ENCODE measurements around the gene USP49.

Gene USP49

DNA sequence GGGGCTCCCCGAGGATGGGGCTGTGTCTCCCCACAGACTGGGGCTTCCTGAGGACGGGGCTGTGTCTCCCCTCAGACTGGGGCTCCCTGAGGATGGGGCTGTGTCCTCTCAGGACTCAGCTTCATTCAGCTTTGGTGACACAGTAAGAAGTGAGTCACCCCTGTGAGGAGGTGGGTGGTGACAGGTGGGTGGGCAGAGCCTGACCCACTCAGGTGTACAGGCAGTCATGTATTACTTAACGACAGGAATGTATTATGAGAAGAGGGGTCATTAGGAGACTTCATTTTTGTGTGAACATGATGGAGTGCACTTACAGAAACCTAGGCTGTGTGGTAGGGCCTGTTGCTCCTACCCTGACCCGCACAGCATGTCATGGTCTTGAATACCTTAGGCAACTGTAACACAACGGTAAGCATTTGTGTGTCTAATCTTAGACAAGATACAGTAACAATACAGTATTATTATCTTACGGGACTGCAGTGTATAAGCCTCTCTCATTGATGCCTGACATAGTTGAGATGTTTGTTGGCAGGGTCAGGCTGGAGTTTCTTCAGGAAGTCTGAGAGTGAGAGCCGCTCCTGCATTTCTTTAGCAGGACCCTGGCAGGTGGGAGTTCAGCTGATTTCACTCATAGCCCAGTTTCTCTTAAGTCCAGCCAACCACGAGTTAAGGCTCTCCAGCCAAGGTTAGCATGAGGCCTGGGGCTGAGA lies 137.1 kb downstream of the USP49 start:
- TF ChIP-seq, protein P1, sequence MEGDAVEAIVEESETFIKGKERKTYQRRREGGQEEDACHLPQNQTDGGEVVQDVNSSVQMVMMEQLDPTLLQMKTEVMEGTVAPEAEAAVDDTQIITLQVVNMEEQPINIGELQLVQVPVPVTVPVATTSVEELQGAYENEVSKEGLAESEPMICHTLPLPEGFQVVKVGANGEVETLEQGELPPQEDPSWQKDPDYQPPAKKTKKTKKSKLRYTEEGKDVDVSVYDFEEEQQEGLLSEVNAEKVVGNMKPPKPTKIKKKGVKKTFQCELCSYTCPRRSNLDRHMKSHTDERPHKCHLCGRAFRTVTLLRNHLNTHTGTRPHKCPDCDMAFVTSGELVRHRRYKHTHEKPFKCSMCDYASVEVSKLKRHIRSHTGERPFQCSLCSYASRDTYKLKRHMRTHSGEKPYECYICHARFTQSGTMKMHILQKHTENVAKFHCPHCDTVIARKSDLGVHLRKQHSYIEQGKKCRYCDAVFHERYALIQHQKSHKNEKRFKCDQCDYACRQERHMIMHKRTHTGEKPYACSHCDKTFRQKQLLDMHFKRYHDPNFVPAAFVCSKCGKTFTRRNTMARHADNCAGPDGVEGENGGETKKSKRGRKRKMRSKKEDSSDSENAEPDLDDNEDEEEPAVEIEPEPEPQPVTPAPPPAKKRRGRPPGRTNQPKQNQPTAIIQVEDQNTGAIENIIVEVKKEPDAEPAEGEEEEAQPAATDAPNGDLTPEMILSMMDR (IDR thresholded peaks at IDR 0.05) = no peak
- no peak overlapping the region for H3K4me3 ChIP-seq
- H3K27ac ChIP-seq = no peak overlapping the region
- no peak for DNase-seq (ENCODE audit: low spot score)

GRCh38 chr6:41757271-41757670 lies 137.9 kb downstream of the USP49 start:
- Histone ChIP-seq H3K4me3 (no peak overlapping the region), H3K27ac (no peak overlapping the region)
- DNase-seq (ENCODE audit: low spot score) = no peak
- TF ChIP-seq, protein P1 (IDR thresholded peaks at IDR 0.05) = no peak

DNA sequence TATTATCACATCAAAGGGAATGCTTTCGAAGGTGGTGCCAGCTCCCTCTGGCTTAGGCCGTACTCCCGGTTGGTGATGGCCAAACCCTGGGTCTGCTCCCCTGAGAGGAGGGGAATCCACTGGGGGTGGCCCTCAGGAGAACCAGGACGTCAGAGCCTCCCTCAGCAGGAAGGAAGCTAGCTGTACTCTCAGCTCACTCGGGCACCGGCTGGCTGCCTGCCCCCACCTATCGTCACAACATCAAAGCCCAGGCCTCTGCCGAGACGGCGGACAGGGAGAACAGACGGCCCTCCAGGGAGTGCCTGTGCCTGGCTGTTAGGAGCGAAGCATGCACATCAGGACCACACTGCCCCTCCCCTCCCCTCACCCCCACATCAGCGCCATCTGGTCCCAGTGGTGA lies 138.8 kb downstream of the USP49 start:
- H3K4me3 ChIP-seq = no peak overlapping the region
- no peak for DNase-seq (ENCODE audit: low spot score)
- TF ChIP-seq, protein P1 (IDR thresholded peaks at IDR 0.05) = no peak
- H3K27ac ChIP-seq = no peak overlapping the region

DNA sequence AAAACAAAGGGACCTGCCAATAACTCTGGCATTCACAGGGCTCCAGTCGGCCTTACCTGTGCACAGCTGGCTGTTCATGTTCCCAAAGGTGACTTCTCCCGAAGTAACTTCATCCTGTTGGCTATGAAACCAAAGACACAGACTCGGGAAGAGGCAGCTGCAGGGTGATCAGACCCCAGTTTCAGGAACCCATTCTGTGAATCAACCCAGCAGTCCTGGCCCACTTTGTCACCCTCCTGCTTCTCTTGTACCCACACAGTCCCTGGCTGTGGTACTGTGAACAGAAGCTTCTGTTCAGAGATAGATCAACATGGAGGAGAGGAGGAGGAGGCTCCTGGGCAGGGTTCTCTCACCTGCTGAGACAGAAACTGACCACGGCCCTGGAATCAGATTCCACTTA lies 139.3 kb downstream of the USP49 start:
- Histone ChIP-seq H3K27ac (no peak overlapping the region), H3K4me3 (no peak overlapping the region)
- TF ChIP-seq, protein P1 (IDR thresholded peaks at IDR 0.05) = no peak
- no peak for DNase-seq (ENCODE audit: low spot score)

DNA sequence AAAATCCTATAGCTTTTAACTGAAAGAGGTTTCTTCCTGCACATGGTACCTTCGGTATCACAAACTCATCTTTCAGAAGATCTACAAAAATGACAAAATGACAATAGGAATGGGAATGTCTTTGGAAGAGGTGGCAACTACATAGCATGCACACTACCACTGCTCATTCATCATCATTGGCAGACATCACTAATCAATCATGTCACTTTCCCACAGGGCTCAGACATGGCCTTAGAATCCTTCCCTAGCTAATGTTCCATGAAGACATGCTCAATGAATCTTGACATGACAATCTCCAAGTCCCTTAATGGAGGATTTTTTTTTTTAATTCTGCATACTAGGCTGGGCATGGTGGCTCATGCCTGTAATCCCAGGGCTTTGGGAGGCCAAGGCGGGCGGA lies 144.8 kb downstream of the USP49 start:
- no peak for DNase-seq (ENCODE audit: low spot score)
- Histone ChIP-seq H3K4me3 (no peak overlapping the region), H3K27ac (no peak overlapping the region)
- TF ChIP-seq, protein P1 (IDR thresholded peaks at IDR 0.05) = no peak

GRCh38 chr6:41748542-41748941 lies 146.6 kb downstream of the USP49 start:
- DNase-seq (ENCODE audit: low spot score) = no peak
- Histone ChIP-seq H3K27ac (no peak overlapping the region), H3K4me3 (no peak overlapping the region)
- TF ChIP-seq, protein P1 (IDR thresholded peaks at IDR 0.05) = no peak

- no peak overlapping the region for H3K27ac ChIP-seq
- TF ChIP-seq, protein P1 (IDR thresholded peaks at IDR 0.05) = no peak
- no peak for DNase-seq (ENCODE audit: low spot score)
Measured at GRCh38 chr6:41748102-41748477, 147.1 kb downstream of the USP49 start.

More at GRCh38 chr6:41748102-41748477, 147.1 kb downstream of the USP49 start:
- no peak overlapping the region for H3K4me3 ChIP-seq
